GM21576 (cell line): Measurements from ENCODE around the gene SPATA20.

Experiments used
- ATAC-seq: cut with Tn5 transposase; IDR thresholded peaks from one replicate; pipeline ENCODE4 v1.9.1; 2021; ENCODE audit warnings: mild to moderate bottlenecking, moderate library complexity; ENCODE audit not compliant: unreplicated experiment

Gene SPATA20

GRCh38 chr17:50519141-50519834, 27.7 kb upstream of the SPATA20 start:
- ATAC-seq = no peak

GRCh38 chr17:50520483-50520882, 26.5 kb upstream of the SPATA20 start:
- ATAC-seq = no peak

GRCh38 chr17:50521514-50521913, 25.5 kb upstream of the SPATA20 start:
- ATAC-seq = no peak

- no peak for ATAC-seq
Observed at GRCh38 chr17:50522766-50523165, 24.2 kb upstream of the SPATA20 start.

GRCh38 chr17:50523208-50523607, 23.8 kb upstream of the SPATA20 start:
- ATAC-seq = no peak

- ATAC-seq = no peak
Observed at GRCh38 chr17:50524838-50525237, 22.1 kb upstream of the SPATA20 start.

- ATAC-seq = no peak
Observed at GRCh38 chr17:50527155-50527762, 19.7 kb upstream of the SPATA20 start.

GRCh38 chr17:50527949-50528474, 19.0 kb upstream of the SPATA20 start:
- no peak for ATAC-seq

GRCh38 chr17:50529849-50530248, 17.1 kb upstream of the SPATA20 start:
- ATAC-seq = no peak

GRCh38 chr17:50531428-50532025, 15.4 kb upstream of the SPATA20 start:
- no peak for ATAC-seq

- ATAC-seq = no peak
Observed at GRCh38 chr17:50532452-50533024, 14.4 kb upstream of the SPATA20 start, which contains the start of gene EPN3. Gene EPN3, plus strand, starts transcription at chr17:50532735. Its CDS starts 3,822 bp downstream, at chr17:50536557.

GRCh38 chr17:50533185-50533584, 13.8 kb upstream of the SPATA20 start:
- no peak for ATAC-seq

GRCh38 chr17:50533720-50534148, 13.2 kb upstream of the SPATA20 start:
- no peak for ATAC-seq

- no peak for ATAC-seq
Observed at GRCh38 chr17:50534222-50534978, 12.6 kb upstream of the SPATA20 start.

- ATAC-seq = no peak
Observed at GRCh38 chr17:50534979-50535326, 12.0 kb upstream of the SPATA20 start.

- no peak for ATAC-seq
Observed at GRCh38 chr17:50535407-50535806, 11.6 kb upstream of the SPATA20 start.

GRCh38 chr17:50536683-50537646, 10.0 kb upstream of the SPATA20 start:
- no peak for ATAC-seq

- no peak for ATAC-seq
Observed at GRCh38 chr17:50537721-50538548, 9.0 kb upstream of the SPATA20 start.
